CD4-positive, alpha-beta T cell (primary cell): Measurements from ENCODE around the gene CCDC24. TPM values are rescaled to one million over a fixed set of nuclear protein-coding genes. Genes with fewer than 3 reads are reported as not detected.

ENCODE experiments used
- ATAC-seq: fragments of 200-7000 bp; cut with Tn5 transposase; one replicate; pipeline ENCODE4 v1.10.0; 2022; ENCODE audit warnings: mild to moderate bottlenecking; ENCODE audit not compliant: poor library complexity
- CTCF ChIA-PET: fragments of 350-600 bp; sonication (Branson Sonifier 250); formaldehyde crosslinking; loops from one replicate; lab custom pipeline; 2021; ENCODE audit warnings: antibody characterized with exemption, inconsistent platforms; lab: Charles Lee
- POLR2A ChIA-PET: fragments of 350-600 bp; sonication (Branson Sonifier 250); formaldehyde crosslinking; loops from one replicate; lab custom pipeline; 2021; ENCODE audit warnings: antibody characterized with exemption, inconsistent platforms; lab: Charles Lee
- DNase-seq, 14 experiments: peaks; one replicate each; pipeline ENCODE4 v3.0.0-alpha.2; 2013 to 2020; ENCODE audit warnings: mixed read lengths in 2 of 14
- H3K27ac ChIP-seq, 2 donors: one replicate each; pipeline versions ENCODE4 v1.5.1 to v1.7.0; 2013; ENCODE audit warnings: low read length in 2 of 2, low read depth in 1 of 2, mild to moderate bottlenecking in 1 of 2
- H3K27me3 ChIP-seq, 2 experiments: 1 replicate in 1 of 2; 2 replicates in 1 of 2; pipeline versions ENCODE4 v1.6.1 to v1.7.0; 2013; ENCODE audit warnings: low read length in 2 of 2, control low read depth in 1 of 2, mild to moderate bottlenecking in 1 of 2, moderate library complexity in 1 of 2; ENCODE audit not compliant: insufficient read depth in 2 of 2, control insufficient read depth in 1 of 2
- H3K36me3 ChIP-seq: one replicate; pipeline ENCODE4 v1.6.1; 2013; ENCODE audit warnings: low read length, control low read depth; ENCODE audit not compliant: insufficient read depth
- H3K4me1 ChIP-seq: one replicate; pipeline ENCODE4 v1.6.1; 2013; ENCODE audit warnings: low read length, control low read depth; ENCODE audit not compliant: insufficient read depth
- H3K4me3 ChIP-seq: one replicate; pipeline ENCODE4 v1.5.1; 2013; ENCODE audit warnings: mild to moderate bottlenecking, low read length, moderate library complexity
- H3K9me3 ChIP-seq, 2 experiments: 1 replicate in 1 of 2; 2 replicates in 1 of 2; pipeline versions ENCODE4 v1.6.1 to v1.7.0; 2013; ENCODE audit warnings: low read length in 2 of 2, mild to moderate bottlenecking in 2 of 2, control low read depth in 1 of 2, moderate library complexity in 1 of 2; ENCODE audit not compliant: control insufficient read depth in 1 of 2, insufficient read depth in 1 of 2
- H3K27ac Mint-ChIP-seq: one replicate; pipeline ENCODE4 v1.8.0; 2020; ENCODE audit warnings: mixed read lengths
- H3K27me3 Mint-ChIP-seq: one replicate; pipeline ENCODE4 v1.8.0; 2021; ENCODE audit warnings: mixed read lengths
- H3K36me3 Mint-ChIP-seq: one replicate; pipeline ENCODE4 v1.8.0; 2021; ENCODE audit warnings: low read depth, mixed read lengths
- H3K4me1 Mint-ChIP-seq: one replicate; pipeline ENCODE4 v1.8.0; 2021; ENCODE audit warnings: low read depth, mixed read lengths
- H3K4me3 Mint-ChIP-seq: one replicate; pipeline ENCODE4 v1.8.0; 2020; ENCODE audit warnings: mild to moderate bottlenecking, mixed read lengths
- H3K9me3 Mint-ChIP-seq: one replicate; pipeline ENCODE4 v1.8.0; 2020; ENCODE audit warnings: mixed read lengths
- intact Hi-C, 2 experiments: fragments of 100-400 bp; cut with DNase I in 1 of 2; cut with micrococcal nuclease in 1 of 2; formaldehyde crosslinking; loops; one replicate each; pipeline versions ENCODE4 v1.15.1 to v1.9.0; 2023 to 2025; cut with DNase I, micrococcal nuclease
- total RNA-seq, 174 experiments: library from RNA in 2 of 174; stranded (reverse) in 2 of 174; gene quantifications; one replicate each; pipeline ENCODE4 v1.2.3 and lab custom pipeline; 2021 to 2026
- TF ChIP-seq, protein P1 (sequence below): fragments of 200-600 bp; IDR thresholded peaks from one replicate; pipeline ENCODE4 v1.8.0; 2022; ENCODE audit warnings: antibody characterized with exemption, mild to moderate bottlenecking

CCDC24 gene
- total RNA-seq, 2 experiments from 2014 or later = 0.98 to 1.4 TPM

DNA sequence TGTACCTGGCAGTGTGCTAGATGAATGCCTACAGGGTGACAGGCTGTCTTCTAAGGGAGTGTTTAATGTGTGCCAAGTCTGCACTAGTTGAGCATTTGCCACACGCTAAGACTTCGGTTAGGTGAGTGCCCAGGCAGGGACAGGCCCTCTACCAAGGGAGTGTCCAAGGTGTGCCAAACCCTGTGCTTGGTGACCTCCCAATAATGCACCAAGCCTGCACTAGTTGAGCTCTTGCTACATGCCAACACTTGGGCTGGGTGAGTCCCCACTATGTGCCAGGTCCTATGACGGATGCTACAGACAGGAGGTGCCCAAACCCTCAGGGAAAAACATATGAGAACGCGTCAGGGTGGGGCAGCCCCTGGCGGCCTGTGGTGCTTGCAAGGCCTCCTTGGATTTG, 29.1 kb downstream of the CCDC24 start:
- Mint-ChIP-seq H3K27me3 (no peaks in the 10 kb centered on the region), H3K27ac (no peak overlapping the region), H3K9me3 (no peaks in the 10 kb centered on the region), H3K4me1 (no peaks in the 10 kb centered on the region), H3K36me3 (no peaks in the 10 kb centered on the region), H3K4me3 (no peak overlapping the region)
- Histone ChIP-seq H3K4me1 (no peaks in the 10 kb centered on the region), H3K36me3 (no peaks in the 10 kb centered on the region), H3K4me3 (no peak overlapping the region), H3K9me3 (no peaks in the 10 kb centered on the region), H3K27me3 (no peaks in the 10 kb centered on the region), H3K27ac (no peak overlapping the region)
- TF ChIP-seq, protein P1, sequence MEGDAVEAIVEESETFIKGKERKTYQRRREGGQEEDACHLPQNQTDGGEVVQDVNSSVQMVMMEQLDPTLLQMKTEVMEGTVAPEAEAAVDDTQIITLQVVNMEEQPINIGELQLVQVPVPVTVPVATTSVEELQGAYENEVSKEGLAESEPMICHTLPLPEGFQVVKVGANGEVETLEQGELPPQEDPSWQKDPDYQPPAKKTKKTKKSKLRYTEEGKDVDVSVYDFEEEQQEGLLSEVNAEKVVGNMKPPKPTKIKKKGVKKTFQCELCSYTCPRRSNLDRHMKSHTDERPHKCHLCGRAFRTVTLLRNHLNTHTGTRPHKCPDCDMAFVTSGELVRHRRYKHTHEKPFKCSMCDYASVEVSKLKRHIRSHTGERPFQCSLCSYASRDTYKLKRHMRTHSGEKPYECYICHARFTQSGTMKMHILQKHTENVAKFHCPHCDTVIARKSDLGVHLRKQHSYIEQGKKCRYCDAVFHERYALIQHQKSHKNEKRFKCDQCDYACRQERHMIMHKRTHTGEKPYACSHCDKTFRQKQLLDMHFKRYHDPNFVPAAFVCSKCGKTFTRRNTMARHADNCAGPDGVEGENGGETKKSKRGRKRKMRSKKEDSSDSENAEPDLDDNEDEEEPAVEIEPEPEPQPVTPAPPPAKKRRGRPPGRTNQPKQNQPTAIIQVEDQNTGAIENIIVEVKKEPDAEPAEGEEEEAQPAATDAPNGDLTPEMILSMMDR = no peak
- no peak for ATAC-seq
- POLR2A ChIA-PET = interaction anchor here (1.1 kb wide), 1 partner anchor 10 kb away, joined by 3 read pairs; no protein-coding TSS in a partner anchor
- no peak for DNase-seq
- CTCF ChIA-PET = no interaction called here
- intact Hi-C loops = no loop called here

DNA sequence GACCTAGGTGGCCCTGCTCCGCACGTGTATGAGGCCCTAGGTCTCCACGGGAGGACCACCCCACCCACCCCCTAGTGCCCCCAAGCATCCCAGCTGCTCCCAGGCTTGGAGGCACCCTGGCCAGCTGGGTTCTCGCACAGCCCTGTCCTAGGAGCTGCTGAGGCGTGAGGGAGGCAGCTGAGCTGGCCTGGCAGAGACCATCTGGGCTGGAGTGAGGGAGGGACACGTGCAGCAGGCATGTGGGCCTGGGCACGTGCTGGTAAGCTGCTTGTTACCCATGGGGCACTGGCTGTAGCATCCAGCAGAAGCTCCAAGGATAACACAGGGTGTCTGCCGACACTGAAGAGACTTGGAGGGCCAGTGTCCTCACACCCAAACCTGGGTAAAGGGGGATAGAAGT, 29.8 kb downstream of the CCDC24 start:
- intact Hi-C loops = no loop called here
- Histone ChIP-seq H3K36me3 (no peaks in the 10 kb centered on the region), H3K4me1 (no peaks in the 10 kb centered on the region), H3K27ac (no peak overlapping the region), H3K27me3 (no peaks in the 10 kb centered on the region), H3K9me3 (no peaks in the 10 kb centered on the region), H3K4me3 (no peak overlapping the region)
- ChIA-PET CTCF (no interaction called here), POLR2A (no interaction called here)
- H3K4me1 Mint-ChIP-seq = no peaks in the 10 kb centered on the region
- TF ChIP-seq, protein P1 = no peak
- ATAC-seq = no peak
- no peaks in the 10 kb centered on the region for H3K36me3 Mint-ChIP-seq
- H3K27me3 Mint-ChIP-seq = no peaks in the 10 kb centered on the region
- DNase-seq = no peak
- H3K27ac Mint-ChIP-seq = no peak overlapping the region
- no peak overlapping the region for H3K4me3 Mint-ChIP-seq
- no peaks in the 10 kb centered on the region for H3K9me3 Mint-ChIP-seq

DNA sequence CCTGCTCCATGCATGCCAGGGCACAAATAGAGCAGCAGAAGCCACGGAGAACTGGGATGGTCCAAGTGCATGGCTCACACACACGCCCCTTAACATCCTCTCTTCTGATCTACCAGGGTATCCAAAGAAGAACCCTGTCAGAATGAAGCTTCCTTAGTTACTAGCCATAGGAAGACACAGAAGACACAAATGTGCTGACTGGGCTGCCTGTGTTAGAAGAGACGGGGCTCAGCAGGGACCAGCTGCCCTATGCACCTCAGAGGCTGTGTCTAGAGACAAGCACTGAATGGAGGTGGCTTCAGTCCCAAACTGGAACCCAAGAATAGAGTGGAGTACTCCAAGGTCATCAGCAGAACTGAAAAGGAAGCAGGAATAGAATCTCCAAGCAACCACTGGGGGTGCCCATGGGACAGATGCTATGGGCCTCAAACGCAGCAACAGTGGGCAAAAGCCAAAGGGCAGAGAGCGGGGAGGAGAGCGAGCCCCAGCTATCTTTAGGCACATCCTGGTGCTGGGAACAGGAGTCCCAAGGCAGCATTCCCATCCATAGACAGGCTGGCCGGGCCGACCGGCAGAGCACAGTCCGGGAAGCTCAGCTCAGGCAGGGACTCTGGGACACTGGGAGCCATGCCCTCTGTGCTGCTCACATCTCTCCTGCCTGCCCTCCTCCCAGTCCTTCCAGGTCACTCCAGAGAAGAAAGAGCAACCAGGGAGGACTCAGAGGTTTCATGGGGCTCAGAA, 30.4 kb downstream of the CCDC24 start:
- H3K27ac ChIP-seq = no peak overlapping the region
- H3K27me3 ChIP-seq = no peaks in the 10 kb centered on the region
- intact Hi-C loops = no loop called here
- no peaks in the 10 kb centered on the region for H3K9me3 ChIP-seq
- POLR2A ChIA-PET = interaction anchor here (1.0 kb wide), 1 partner anchor 8 kb away, joined by 3 read pairs; no protein-coding TSS in a partner anchor
- no peaks in the 10 kb centered on the region for H3K36me3 Mint-ChIP-seq
- H3K27me3 Mint-ChIP-seq = no peaks in the 10 kb centered on the region
- H3K4me1 ChIP-seq = no peaks in the 10 kb centered on the region
- H3K36me3 ChIP-seq = no peaks in the 10 kb centered on the region
- H3K9me3 Mint-ChIP-seq = no peaks in the 10 kb centered on the region
- no peak overlapping the region for H3K27ac Mint-ChIP-seq
- no peak for ATAC-seq
- CTCF ChIA-PET = interaction anchor here (1.4 kb wide), 1 partner anchor 15 kb away, joined by 3 read pairs; no protein-coding TSS in a partner anchor
- no peak overlapping the region for H3K4me3 ChIP-seq
- H3K4me1 Mint-ChIP-seq = no peaks in the 10 kb centered on the region
- TF ChIP-seq, protein P1 = no peak
- no peak overlapping the region for H3K4me3 Mint-ChIP-seq
- DNase-seq = no peak
